ENCODE measurements around the gene RGCC.
"Not testable (repeated sequence)": the region's sequence is repeated elsewhere in the genome, so short reads cannot be mapped to it uniquely, and the experiment has no call there.

Gene RGCC

GRCh38 chr13:41492432-41493260 is 35.3 kb downstream of the RGCC start:
- no peak for DNase-seq

DNA sequence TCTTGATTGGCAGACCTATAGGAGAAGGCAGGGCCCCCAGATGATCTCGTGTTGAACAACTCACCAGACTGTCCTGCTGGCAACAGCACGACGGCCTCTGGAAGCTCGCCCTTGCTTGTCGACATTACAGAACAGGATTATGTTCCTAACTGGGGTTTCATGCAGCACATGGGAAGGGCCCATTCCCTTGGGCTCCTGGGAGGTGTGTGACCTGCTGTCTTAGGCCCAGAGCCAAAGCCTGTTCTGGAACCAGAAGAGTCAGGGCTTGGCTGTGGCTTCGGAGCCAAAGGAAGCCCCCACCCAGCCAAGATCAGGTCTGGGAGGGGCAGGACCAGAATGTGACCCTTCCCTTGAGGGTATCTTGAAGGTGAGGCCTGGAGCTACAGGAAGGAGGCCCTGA is 36.9 kb downstream of the RGCC start:
- no peak for DNase-seq

DNA sequence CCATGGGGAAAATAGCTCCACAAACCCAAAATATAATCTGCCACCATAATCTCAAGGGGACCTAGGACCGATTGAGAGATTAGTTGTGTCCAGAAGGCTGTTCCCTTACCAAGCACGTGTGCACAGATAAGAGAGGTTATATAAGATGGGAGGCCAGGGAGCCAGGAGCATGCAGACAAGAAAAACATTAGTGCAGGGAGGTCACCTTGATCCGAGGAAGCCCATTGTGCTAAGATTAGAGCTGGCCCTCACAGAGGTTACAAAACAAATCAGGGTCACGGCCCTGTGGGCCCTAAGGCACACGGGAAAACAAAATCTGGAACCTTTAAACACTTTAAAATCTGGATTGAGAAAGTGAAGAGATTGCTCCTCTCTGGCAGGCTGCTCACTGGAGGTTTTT is 37.7 kb downstream of the RGCC start:
- DNase-seq = no peak

DNA sequence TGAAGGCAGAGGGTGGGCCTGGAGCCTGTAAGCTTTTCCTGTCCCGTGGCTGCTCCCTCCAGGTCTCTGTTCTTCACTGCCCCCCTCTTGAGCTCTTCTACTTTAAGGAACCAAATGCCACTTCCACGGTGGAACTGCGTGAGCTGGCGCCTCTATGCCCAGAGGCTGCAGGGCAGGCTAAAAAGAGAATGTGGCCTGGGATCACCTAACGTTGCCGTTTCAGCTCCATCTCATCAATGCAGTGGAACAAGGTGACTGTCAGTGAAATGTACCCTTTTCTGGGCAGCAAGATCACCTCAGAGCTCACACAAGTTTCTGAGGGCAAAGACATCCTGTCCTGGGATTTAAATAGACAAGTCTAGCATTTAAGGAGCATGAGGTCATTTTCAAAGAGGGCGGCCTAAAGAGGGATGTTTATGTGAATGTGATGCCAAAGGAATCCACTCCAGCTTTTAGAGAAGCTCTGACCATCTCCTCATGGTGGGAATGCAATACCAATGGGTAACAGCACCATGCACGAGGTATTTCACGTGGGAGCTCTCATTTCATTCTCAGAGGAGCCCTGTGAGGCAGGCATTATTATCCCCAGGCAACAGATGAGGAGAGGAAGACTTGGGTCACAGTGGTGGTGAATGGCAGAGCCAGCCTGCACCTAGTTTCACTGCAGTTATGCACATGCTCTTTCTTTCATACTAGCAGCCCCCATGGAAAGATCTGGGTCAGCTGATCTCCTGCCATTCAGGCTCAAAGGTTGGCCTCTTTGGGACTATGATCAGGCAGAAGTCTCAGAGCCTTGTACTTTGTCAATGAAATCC is 39.3 kb downstream of the RGCC start:
- no peak for DNase-seq

- no peak for DNase-seq
Observed at GRCh38 chr13:41497436-41497835, 40.1 kb downstream of the RGCC start.

GRCh38 chr13:41499452-41499851 is 42.1 kb downstream of the RGCC start:
- no peak for DNase-seq

- DNase-seq = no peak
Observed at GRCh38 chr13:41500511-41500910, 43.2 kb downstream of the RGCC start.

- DNase-seq = no peak
Observed at GRCh38 chr13:41501281-41501680, 43.9 kb downstream of the RGCC start.

DNA sequence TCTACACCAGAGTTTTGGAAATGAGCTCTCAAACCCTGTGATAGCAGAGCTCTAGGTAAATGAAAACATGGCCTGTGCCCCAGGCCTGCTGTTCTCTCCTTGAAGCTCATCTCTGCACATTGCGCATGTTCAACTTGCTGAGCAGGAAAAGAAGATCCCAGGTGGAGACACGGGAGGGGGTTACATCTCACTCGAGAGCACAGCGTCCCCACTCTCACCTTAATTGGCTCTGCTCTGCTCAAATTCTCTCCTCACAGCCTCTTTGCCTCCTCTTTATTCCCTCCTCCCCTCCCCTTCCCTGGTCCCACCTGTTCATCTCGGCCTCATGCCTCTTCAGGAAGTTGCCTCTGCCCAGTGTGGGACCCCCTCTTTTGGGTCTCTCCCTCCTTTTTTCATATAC is 44.7 kb downstream of the RGCC start:
- DNase-seq = no peak

DNA sequence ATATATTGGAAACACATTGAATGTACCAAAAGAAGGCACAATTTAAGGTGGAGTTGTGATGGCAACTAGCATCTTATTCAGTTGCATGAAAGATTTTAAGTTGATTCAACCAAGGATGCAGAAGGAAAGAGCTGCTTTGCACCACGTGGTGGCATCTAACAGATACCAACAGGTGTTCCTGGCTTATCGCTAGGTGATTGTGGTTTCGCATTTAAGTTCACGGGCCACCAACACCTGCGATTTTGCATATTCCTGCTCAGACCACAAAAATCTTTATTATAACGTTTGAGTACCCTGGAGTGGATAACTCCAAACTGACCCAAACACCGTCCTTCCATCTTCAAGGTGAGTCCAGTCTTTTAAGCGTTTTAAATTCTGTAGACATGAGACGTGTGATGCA is 45.3 kb downstream of the RGCC start:
- no peak for DNase-seq

DNA sequence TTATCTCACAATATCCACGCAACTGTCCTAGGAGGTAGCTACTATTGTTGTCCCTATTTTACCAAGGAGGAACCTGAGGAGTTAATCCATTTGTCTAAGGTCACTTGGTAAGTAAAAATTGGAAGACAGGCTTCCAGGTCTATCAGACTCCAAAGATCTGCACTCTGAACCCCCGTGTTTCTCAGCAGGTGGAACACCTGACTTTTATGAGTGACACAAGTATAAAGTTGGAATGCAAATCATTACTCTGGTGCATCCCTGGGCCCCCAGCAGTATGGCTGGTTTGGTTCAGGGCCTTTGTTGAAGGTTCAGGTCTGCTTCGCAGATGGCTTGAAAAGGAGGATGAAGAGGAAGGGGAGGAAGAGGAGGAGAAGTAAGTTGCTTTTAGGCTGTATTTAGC is 46.0 kb downstream of the RGCC start:
- no peak for DNase-seq

DNA sequence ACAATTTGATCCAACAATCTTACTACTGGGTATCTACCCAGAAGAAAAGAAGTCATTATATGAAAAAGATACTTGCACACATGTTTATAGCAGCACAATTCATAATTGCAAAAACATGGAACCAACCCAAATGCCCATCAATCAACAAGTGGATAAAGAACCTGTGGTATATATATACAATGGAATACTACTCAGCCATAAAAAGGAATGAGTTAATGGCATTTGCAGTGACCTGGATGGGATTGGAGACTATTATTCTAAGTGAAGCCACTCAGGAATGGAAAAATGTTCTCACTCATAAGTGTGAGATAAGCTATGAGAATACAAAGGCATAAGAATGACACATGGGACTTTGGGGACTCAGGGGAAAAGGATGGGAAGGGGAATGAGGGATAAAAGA is 47.3 kb downstream of the RGCC start:
- not testable (repeated sequence) for DNase-seq

GRCh38 chr13:41505209-41505835 is 48.0 kb downstream of the RGCC start:
- DNase-seq = no peak

- DNase-seq = no peak
Observed at GRCh38 chr13:41506312-41506711, 49.0 kb downstream of the RGCC start.

DNA sequence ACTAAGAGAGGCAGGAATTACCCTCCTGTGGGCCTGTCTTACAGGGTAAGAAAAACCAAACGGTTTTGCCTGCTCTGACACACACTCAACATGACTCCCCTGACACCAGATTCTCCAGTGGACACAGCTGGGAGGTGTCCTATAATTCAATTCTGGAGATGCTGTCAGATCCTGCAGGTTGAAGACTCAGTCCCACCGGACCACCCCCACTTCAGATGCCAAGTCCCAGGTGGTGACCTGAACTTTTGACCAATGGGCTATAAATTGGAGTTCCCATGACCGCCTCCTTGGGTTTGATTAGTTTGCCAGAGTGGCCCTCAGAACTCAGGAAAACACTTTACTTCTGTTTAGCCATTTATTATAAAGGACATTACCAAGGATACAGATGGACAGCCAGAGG is 52.6 kb downstream of the RGCC start:
- DNase-seq = no peak

GRCh38 chr13:41511827-41512226 is 54.5 kb downstream of the RGCC start:
- no peak for DNase-seq

DNA sequence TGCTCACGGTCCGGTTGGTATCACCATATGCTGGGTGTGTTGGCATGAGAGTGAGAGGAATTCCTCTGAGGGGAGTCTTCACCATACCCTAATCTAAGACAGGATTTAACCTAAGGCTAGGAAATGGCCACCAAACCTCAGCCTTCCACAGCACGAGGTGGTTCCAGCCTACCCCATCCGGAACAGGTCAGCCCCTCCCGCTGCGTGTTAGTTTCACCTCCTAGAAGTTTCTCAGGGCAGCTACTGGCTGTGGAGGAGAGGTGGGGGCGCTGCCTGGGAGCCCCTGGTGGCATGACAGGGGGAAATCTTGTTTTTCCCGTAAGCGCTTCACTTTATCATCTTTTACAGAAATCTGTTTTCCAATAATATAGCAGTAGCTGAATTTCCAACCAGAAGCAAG is 55.1 kb downstream of the RGCC start:
- DNase-seq = no peak

GRCh38 chr13:41513600-41513999 is 56.2 kb downstream of the RGCC start:
- no peak for DNase-seq

DNA sequence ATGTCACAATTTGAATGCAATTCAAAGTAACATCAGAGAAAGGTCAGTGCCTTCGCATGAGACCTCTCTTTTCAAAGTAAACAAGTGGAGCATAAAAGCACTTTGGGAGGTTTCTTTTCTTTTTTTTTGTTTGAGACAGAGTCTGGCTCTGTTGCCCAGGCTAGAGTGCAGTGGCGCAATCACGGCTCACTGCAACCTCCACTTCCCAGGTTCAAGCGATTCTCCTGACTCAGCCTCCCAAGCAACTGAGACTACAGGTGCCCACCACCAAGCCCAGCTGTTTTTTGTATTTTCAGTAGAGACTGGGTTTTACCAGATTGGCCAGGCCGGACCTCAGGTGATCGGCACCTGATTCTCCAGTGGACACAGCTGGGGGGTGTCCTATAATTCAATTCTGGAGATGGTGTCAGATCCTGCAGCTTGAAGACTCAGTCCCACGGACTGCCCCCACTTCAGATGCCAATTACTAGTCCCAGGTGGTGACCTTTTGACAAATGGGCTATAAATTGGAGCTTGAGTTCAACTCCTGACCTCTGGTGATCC is 57.6 kb downstream of the RGCC start:
- no peak for DNase-seq

DNA sequence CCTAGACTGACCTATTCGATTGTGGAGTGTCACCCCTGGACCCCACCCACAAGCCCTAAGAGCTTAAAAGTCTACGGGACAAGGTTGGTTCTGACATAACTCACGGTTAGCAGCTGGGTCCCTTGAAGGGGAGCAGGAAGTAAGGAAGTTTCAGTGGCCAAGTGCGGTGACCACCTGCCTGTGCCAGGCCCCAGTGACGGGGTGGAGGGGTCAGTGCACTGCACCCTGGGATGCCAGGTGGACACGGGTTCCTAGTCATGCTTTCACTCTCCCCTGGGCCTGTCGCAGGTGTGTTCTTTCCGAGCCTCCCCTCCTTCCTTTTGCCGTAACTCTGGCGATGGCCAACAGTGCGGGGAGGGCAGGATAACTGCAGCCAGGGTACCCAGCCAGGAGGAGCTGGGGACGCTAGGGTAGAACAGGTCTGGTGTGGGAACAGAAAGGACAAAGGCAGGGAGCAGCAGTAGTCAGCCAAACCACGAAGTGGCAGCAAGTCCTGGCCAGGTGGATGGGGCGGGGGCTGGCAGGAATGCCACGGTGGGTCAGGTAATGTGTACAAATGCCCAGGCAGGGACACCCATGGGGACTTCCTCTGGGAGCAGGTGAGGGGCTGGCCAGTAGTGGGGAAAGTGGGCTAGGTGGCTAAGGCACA is 58.3 kb downstream of the RGCC start:
- DNase-seq = no peak

DNA sequence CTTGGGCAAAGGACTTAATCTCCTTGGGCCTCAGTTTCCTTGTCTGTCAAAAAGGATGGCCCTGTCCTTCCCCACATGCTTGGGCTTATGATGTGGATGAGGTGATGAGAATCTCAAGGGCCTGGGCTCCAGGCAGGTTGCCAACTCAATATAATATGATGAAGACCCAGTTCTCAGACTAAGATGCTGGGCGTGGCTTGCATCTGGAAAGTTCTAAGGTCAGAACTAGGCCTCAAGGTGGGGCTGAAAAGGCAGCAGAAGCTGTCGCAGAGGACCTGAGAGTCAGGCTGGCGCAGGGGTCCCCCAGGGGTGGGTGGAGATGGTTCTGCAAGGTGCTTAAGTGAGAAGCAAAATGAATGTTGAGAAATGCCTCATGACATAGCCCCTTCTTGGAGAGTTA is 58.8 kb downstream of the RGCC start:
- no peak for DNase-seq

DNA sequence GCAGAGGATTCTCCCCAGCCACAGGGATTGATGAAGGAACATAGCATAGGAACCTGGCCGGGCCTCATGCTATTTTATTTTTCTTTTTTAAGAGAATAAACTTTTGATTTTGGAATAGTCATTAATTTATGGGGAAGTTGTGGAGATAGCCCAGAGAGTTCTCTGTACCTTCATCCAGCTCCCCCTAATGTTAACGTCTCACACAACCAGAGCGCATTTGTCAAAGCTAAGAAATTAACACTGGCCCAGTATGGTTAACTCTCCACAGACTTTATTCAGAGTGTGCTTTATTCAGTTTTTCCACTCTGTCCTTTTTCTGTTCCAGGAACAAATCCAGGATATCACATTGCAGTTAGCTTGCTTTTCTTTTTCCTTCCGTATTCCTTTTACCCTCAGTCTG is 59.4 kb downstream of the RGCC start:
- no peak for DNase-seq

- no peak for DNase-seq
Observed at GRCh38 chr13:41520016-41520659, 62.8 kb downstream of the RGCC start.
